ENCODE measurements around the gene C1QL1.

DNA sequence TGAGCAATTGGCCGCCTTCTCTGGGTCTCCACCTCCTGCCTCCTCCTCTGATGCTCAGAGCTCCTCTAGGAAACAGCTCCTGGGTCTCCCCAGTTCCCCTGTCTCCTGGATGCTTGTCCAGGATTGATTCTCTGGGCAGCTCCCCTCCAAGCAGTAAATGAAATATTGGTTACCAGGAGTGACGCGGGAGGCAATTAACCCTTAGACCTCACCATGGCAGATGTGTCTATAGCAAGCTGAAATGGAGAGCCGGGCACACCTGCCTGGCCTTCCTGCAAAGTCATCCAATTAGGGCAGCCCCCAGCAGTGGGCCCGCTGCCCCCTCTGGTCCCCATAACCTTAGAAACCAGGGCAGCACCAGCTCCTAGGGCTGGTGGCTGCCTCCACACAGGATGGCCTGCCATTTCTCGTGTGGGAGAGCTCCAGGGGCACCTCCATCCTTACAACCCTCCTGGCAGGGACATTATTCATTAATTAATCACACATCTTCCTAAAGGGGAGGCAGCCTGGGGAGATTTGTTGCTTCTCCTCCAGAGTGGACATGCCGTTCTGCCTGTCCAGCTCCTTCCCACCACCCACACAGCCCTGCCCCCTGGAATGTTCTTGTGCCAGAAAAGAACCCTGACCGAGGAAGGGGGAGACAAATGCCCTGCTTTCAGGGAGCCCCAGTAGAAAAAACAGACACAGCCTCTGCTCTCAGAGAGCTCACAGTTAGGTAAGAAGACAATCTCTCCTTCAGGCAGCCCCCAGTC, 12.3 kb downstream of the C1QL1 start:
- no peak for TF ChIP-seq EZH2 (IDR thresholded peaks at IDR 0.05; ENCODE audit: borderline replicate concordance, low read depth, low read length)
- TF ChIP-seq KLF1 (tag; IDR thresholded peaks at IDR 0.05), result no peak
- no peak for TF ChIP-seq RFX5 (IDR thresholded peaks at IDR 0.05; ENCODE audit: low read depth, low read length)

Measured in K562 (cell line).